CD14-positive monocyte (primary cell): ENCODE results near the gene TUBG2. TPM values are rescaled to one million over a fixed set of nuclear protein-coding genes. Genes with fewer than 3 reads are reported as not detected.

Source experiments
- DNase-seq, 3 donors: peaks; one replicate each; pipeline ENCODE4 v3.0.0-alpha.2; 2011 to 2022
- H2AFZ ChIP-seq: 2 replicates; pipeline ENCODE4 v1.6.0; 2012; ENCODE audit warnings: mild to moderate bottlenecking, low read depth, low read length, inconsistent platforms; ENCODE audit not compliant: insufficient read depth, poor library complexity, severe bottlenecking
- H3K27ac ChIP-seq, 2 donors: 1 replicate in 1 of 2; 2 replicates in 1 of 2; pipeline ENCODE4 v1.5.1; 2012 to 2013; ENCODE audit warnings: low read length in 2 of 2, control low read depth in 1 of 2, inconsistent platforms in 1 of 2, low read depth in 1 of 2, mild to moderate bottlenecking in 1 of 2
- H3K27me3 ChIP-seq, 2 donors: one replicate each; pipeline versions ENCODE4 v1.6.0 to v1.6.1; 2011 to 2013; ENCODE audit warnings: low read length in 2 of 2; ENCODE audit not compliant: control insufficient read depth in 2 of 2, insufficient read depth in 2 of 2
- H3K36me3 ChIP-seq, 2 donors: replicated peaks in 1 of 2; 1 replicate in 1 of 2; 2 replicates in 1 of 2; pipeline versions ENCODE4 v1.5.1 to v1.6.1; 2012 to 2013; ENCODE audit warnings: low read length in 2 of 2, control low read depth in 1 of 2, inconsistent platforms in 1 of 2, mild to moderate bottlenecking in 1 of 2; ENCODE audit not compliant: insufficient read depth in 2 of 2, control insufficient read depth in 1 of 2
- H3K4me1 ChIP-seq, 2 donors: 1 replicate in 1 of 2; 2 replicates in 1 of 2; pipeline versions ENCODE4 v1.5.1 to v1.6.1; 2012 to 2013; ENCODE audit warnings: low read length in 2 of 2, control low read depth in 1 of 2, inconsistent platforms in 1 of 2, mild to moderate bottlenecking in 1 of 2, moderate library complexity in 1 of 2; ENCODE audit not compliant: insufficient read depth in 2 of 2, control insufficient read depth in 1 of 2
- H3K4me2 ChIP-seq: replicated peaks from 2 replicates; pipeline ENCODE3; 2012; ENCODE audit warnings: low read length, moderate library complexity, mild to moderate bottlenecking; ENCODE audit not compliant: poor library complexity, severe bottlenecking; ENCODE audit errors: extremely low read depth
- H3K4me3 ChIP-seq, 3 experiments: fragments of 200-600 bp in 1 of 3; sonication (generic) in 1 of 3; replicated peaks in 1 of 3; 1 replicate in 2 of 3; 2 replicates in 1 of 3; pipeline ENCODE4 v1.5.1; 2011 to 2013; ENCODE audit warnings: low read length in 3 of 3, mild to moderate bottlenecking in 3 of 3, control low read depth in 2 of 3, low read depth in 2 of 3, inconsistent platforms in 1 of 3, moderate library complexity in 1 of 3
- H3K79me2 ChIP-seq: 2 replicates; pipeline ENCODE4 v1.6.0; 2012; ENCODE audit warnings: mild to moderate bottlenecking, control low read depth, inconsistent platforms, low read length, moderate library complexity; ENCODE audit not compliant: insufficient read depth
- H3K9ac ChIP-seq: 2 replicates; pipeline ENCODE4 v1.6.0; 2017; ENCODE audit warnings: low read length, mild to moderate bottlenecking; ENCODE audit not compliant: insufficient read depth, poor library complexity, severe bottlenecking
- H3K9me3 ChIP-seq, 2 donors: replicated peaks in 1 of 2; 1 replicate in 1 of 2; 2 replicates in 1 of 2; pipeline versions ENCODE4 v1.5.1 to v1.6.1; 2012 to 2013; ENCODE audit warnings: low read length in 2 of 2, control low read depth in 1 of 2; ENCODE audit not compliant: control insufficient read depth in 1 of 2, insufficient read depth in 1 of 2
- H4K20me1 ChIP-seq: 2 replicates; pipeline ENCODE4 v1.6.0; 2012; ENCODE audit warnings: mild to moderate bottlenecking, low read length, control low read depth, moderate library complexity; ENCODE audit not compliant: insufficient read depth
- H3K27ac Mint-ChIP-seq, 7 donors: one replicate each; pipeline ENCODE4 v1.8.0; 2020; ENCODE audit warnings: mild to moderate bottlenecking in 7 of 7, mixed read lengths in 7 of 7, moderate library complexity in 6 of 7, inconsistent platforms in 2 of 7
- H3K27me3 Mint-ChIP-seq, 3 donors: one replicate each; pipeline ENCODE4 v1.8.0; 2021 to 2022; ENCODE audit warnings: low read depth in 3 of 3, mild to moderate bottlenecking in 3 of 3, mixed read lengths in 3 of 3, moderate library complexity in 3 of 3, inconsistent platforms in 1 of 3
- H3K36me3 Mint-ChIP-seq, 2 donors: one replicate each; pipeline ENCODE4 v1.8.0; 2020; ENCODE audit warnings: mixed read lengths in 2 of 2, inconsistent platforms in 1 of 2, mild to moderate bottlenecking in 1 of 2
- H3K4me1 Mint-ChIP-seq: one replicate; pipeline ENCODE4 v1.8.0; 2020; ENCODE audit warnings: mild to moderate bottlenecking, mixed read lengths
- H3K4me3 Mint-ChIP-seq, 2 donors: one replicate each; pipeline ENCODE4 v1.8.0; 2020; ENCODE audit warnings: mild to moderate bottlenecking in 2 of 2, mixed read lengths in 2 of 2, moderate library complexity in 1 of 2
- H3K9me3 Mint-ChIP-seq, 7 donors: one replicate each; pipeline ENCODE4 v1.8.0; 2020 to 2022; ENCODE audit warnings: mixed read lengths in 7 of 7, mild to moderate bottlenecking in 6 of 7, moderate library complexity in 6 of 7, inconsistent platforms in 2 of 7
- CTCF ChIP-seq: fragments of 200-600 bp; IDR thresholded peaks from one replicate; pipeline ENCODE4 v1.8.0; 2022; ENCODE audit warnings: antibody characterized with exemption, mild to moderate bottlenecking
- WGBS: methylation state at CpG from one replicate; pipeline ENCODE4 v1.1.5; 2013; ENCODE audit warnings: missing lambda C conversion rate; ENCODE audit not compliant: insufficient coverage; 5-methylcytosine and 5-hydroxymethylcytosine counted together
- intact Hi-C, 2 donors: fragments of 100-400 bp; cut with micrococcal nuclease; formaldehyde crosslinking; loops; one replicate each; pipeline versions ENCODE4 v1.15.0 to v1.15.1; 2023
- polyA plus RNA-seq, 3 donors: library from polyadenylated mRNA; depleted of rRNA in 1 of 3; unstranded in 2 of 3; stranded (reverse) in 1 of 3; fragments of 300-500 nt in 2 of 3; fragments of >200 nt in 1 of 3; fragmentation: Illumina TruSeq in 2 of 3; gene quantifications; 1 replicate in 2 of 3; 2 replicates in 1 of 3; pipeline ENCODE4 v1.2.3, GENCODE V29; 2012 to 2021

The TUBG2 gene
- polyA plus RNA-seq, 3 donors = 0.31 to 7.3 (median 0.47) TPM

- WGBS = 71% methylated on average over 2 of the region's 2 CpGs
- intact Hi-C loops = no loop called here
- Histone ChIP-seq H3K27ac (no peak overlapping the region), H3K36me3 (no peaks in the 10 kb centered on the region), H4K20me1 (no peaks in the 10 kb centered on the region), H3K79me2 (no peaks in the 10 kb centered on the region), H3K4me3 (no peak overlapping the region), H3K27me3 (no peaks in the 10 kb centered on the region), H3K4me1 (no peaks in the 10 kb centered on the region), H3K9ac (no peak overlapping the region), H3K4me2 (no peak overlapping the region), H2AFZ (no peak overlapping the region), H3K9me3 (no peaks in the 10 kb centered on the region)
- H3K9me3 Mint-ChIP-seq = no peaks in the 10 kb centered on the region
- peak overlapping the region; percentile 26 to 38 for H3K4me3 Mint-ChIP-seq
- H3K27me3 Mint-ChIP-seq = peaks cover 8 to 17% (median 9%) of the 10 kb centered on the region in 3 donors
- H3K4me1 Mint-ChIP-seq = peaks cover 4% of the 10 kb centered on the region
- no peaks in the 10 kb centered on the region for H3K36me3 Mint-ChIP-seq
- no peak for DNase-seq
- H3K27ac Mint-ChIP-seq = no peak overlapping the region
- no peak for TF ChIP-seq CTCF
Observed at GRCh38 chr17:42642336-42642735, 16.7 kb upstream of the TUBG2 start.

GRCh38 chr17:42647778-42648177 lies 11.3 kb upstream of the TUBG2 start:
- no peak overlapping the region for H3K4me3 ChIP-seq
- no peak overlapping the region for H3K27ac ChIP-seq
- H3K36me3 Mint-ChIP-seq = no peaks in the 10 kb centered on the region
- no peaks in the 10 kb centered on the region for H3K9me3 ChIP-seq
- DNase-seq = no peak
- H3K4me1 ChIP-seq = no peaks in the 10 kb centered on the region
- H3K27ac Mint-ChIP-seq = no peak overlapping the region
- no peaks in the 10 kb centered on the region for H3K36me3 ChIP-seq
- intact Hi-C loops = no loop called here
- no peak overlapping the region for H2AFZ ChIP-seq
- no peaks in the 10 kb centered on the region for H3K27me3 ChIP-seq
- H3K9ac ChIP-seq = no peak overlapping the region
- no peaks in the 10 kb centered on the region for H4K20me1 ChIP-seq
- no peaks in the 10 kb centered on the region for H3K9me3 Mint-ChIP-seq
- no peak for TF ChIP-seq CTCF
- H3K4me1 Mint-ChIP-seq = peaks cover 3% of the 10 kb centered on the region
- 73% methylated on average over 5 of the region's 5 CpGs for WGBS
- peaks cover 9 to 13% (median 13%) of the 10 kb centered on the region in 3 donors for H3K27me3 Mint-ChIP-seq
- H3K4me2 ChIP-seq = no peak overlapping the region
- no peaks in the 10 kb centered on the region for H3K79me2 ChIP-seq
- H3K4me3 Mint-ChIP-seq = no peak overlapping the region
